ENCODE results near the gene OPHN1. TPM values are rescaled to one million over a fixed set of nuclear protein-coding genes. Genes with fewer than 3 reads are reported as not detected.

Gene OPHN1
- total and polyA plus RNA-seq, 2 of the 13 experiments (the other 11 are each of a cell fraction or from before 2014, with no cell fraction given) = 1.6 to 1.7 TPM

DNA sequence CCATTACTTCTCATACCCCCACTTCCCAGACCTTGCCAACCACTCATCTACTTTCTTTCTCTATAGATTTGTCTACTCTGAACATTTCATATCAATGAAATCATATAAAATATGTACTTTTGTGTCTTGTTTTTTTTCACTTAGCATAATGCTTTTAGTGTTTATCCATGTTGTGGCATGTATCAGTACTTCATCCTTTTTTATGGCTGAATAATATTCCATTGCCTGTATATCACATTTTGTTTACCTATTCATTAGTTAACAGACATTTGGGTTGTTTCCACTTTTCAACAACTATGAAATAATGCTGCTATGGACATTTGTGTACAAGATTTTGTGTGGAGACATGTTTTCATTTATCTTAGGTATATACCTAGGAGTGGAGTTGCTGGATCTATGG, 324.1 kb downstream of the OPHN1 start:
- no TSS peak for BruUV-seq (replicated peaks)
- no peak overlapping the region for H3K9ac ChIP-seq (ENCODE audit: insufficient read depth, low read depth, low read length)
- H3K4me3 ChIP-seq (replicated peaks in 1 of 3; ENCODE audit: insufficient read depth in 1 of 3, low read depth in 2 of 3, low read length in 3 of 3) = no peak overlapping the region
- H3K4me2 ChIP-seq (ENCODE audit: low read depth, low read length) = no peak overlapping the region
- TF ChIP-seq PHB2 (IDR thresholded peaks at IDR 0.05; ENCODE audit: partially characterized antibody) (no peak), ZC3H4 (CRISPR knock-in tag; IDR thresholded peaks at IDR 0.05; ENCODE audit: borderline replicate concordance) (no peak), MAFG (CRISPR knock-in tag; IDR thresholded peaks at IDR 0.05) (no peak), ZMAT3 (CRISPR knock-in tag; conservative IDR thresholded peaks at IDR 0.05) (no peak), FOXA3 (CRISPR knock-in tag; IDR thresholded peaks at IDR 0.05) (no peak), DMAP1 (CRISPR knock-in tag; IDR thresholded peaks at IDR 0.05) (no peak), KLF16 (CRISPR knock-in tag; IDR thresholded peaks at IDR 0.05) (no peak), ZNF674 (CRISPR knock-in tag; IDR thresholded peaks at IDR 0.05; ENCODE audit: low read depth) (no peak), ZBTB21 (CRISPR knock-in tag; IDR thresholded peaks at IDR 0.05) (no peak), ZFAT (CRISPR knock-in tag; conservative IDR thresholded peaks at IDR 0.05) (no peak), ZNF335 (CRISPR knock-in tag; IDR thresholded peaks at IDR 0.05) (no peak), CHD2 (IDR thresholded peaks at IDR 0.05; ENCODE audit: low read depth, low read length) (no peak), FOXK2 (IDR thresholded peaks at IDR 0.05) (no peak), NPAS2 (CRISPR knock-in tag; IDR thresholded peaks at IDR 0.05; ENCODE audit: borderline replicate concordance) (no peak), IKZF4 (CRISPR knock-in tag; IDR thresholded peaks at IDR 0.05; ENCODE audit: borderline replicate concordance, low read depth, not compliant biosample characterization) (no peak), TGIF2 (CRISPR knock-in tag; IDR thresholded peaks at IDR 0.05) (no peak), HMGA1 (CRISPR knock-in tag; conservative IDR thresholded peaks at IDR 0.05) (no peak), ZNF577 (CRISPR knock-in tag; IDR thresholded peaks at IDR 0.05; ENCODE audit: borderline replicate concordance, low read depth) (no peak), PATZ1 (CRISPR knock-in tag; IDR thresholded peaks at IDR 0.05) (no peak)
- H3K79me2 ChIP-seq (ENCODE audit: insufficient read depth, low read length) = no peaks in the 10 kb centered on the region
- H3K36me3 ChIP-seq (replicated peaks in 1 of 2; ENCODE audit: control insufficient read depth in 1 of 2, insufficient read depth in 2 of 2, low read length in 2 of 2) = no peaks in the 10 kb centered on the region
- no peaks in the 10 kb centered on the region for H4K20me1 ChIP-seq (ENCODE audit: insufficient read depth, low read length)
- no peak for ATAC-seq
- H3K27me3 ChIP-seq (ENCODE audit: control insufficient read depth in 1 of 2, insufficient read depth in 2 of 2, low read length in 2 of 2) = no peaks in the 10 kb centered on the region
- ChIA-PET CTCF (ENCODE audit: low intra/inter-chr PET ratio, low total read pairs) (no interaction called here), POLR2A (no interaction called here)
- no peaks in the 10 kb centered on the region for H3K9me3 ChIP-seq (ENCODE audit: low read length)
- no peak overlapping the region for H2AFZ ChIP-seq (ENCODE audit: low read length)
- no peak for FAIRE-seq
- H3K4me1 ChIP-seq (ENCODE audit: insufficient read depth, low read length) = no peaks in the 10 kb centered on the region
- in situ Hi-C loops (cut with HindIII; ENCODE audit: extremely low pct_ligation_motif_present, low pct_unique_long_range_greater_than_20kb) = no loop called here
- no peak overlapping the region for H3K27ac ChIP-seq (ENCODE audit: extremely low read length, insufficient read depth, low read length)
- no peak for DNase-seq (ENCODE audit: low spot score)
- intact Hi-C loops (cut with micrococcal nuclease; ENCODE audit: unreplicated experiment) = no loop called here

Data from HepG2 (cell line).